Fibroblast of mammary gland (primary cell): ENCODE results near the gene SMS.
A peak's percentile ranks its signal among the peaks of the same experiment; 100 is the strongest.

ENCODE experiments used
- DNase-seq: peaks from one replicate; pipeline ENCODE4 v3.0.0-alpha.2; 2010; ENCODE audit warnings: low read depth
- H3K4me3 ChIP-seq: 2 replicates; pipeline ENCODE4 v1.5.1; 2011; ENCODE audit warnings: low read depth, mild to moderate bottlenecking, low read length, moderate library complexity; ENCODE audit not compliant: control insufficient read depth
- TF ChIP-seq, protein P1 (sequence below): conservative IDR thresholded peaks from 2 replicates; pipeline ENCODE4 v1.5.1; 2011; ENCODE audit warnings: low read depth, low read length, inconsistent platforms; ENCODE audit not compliant: control insufficient read depth, insufficient read depth

SMS gene

DNA sequence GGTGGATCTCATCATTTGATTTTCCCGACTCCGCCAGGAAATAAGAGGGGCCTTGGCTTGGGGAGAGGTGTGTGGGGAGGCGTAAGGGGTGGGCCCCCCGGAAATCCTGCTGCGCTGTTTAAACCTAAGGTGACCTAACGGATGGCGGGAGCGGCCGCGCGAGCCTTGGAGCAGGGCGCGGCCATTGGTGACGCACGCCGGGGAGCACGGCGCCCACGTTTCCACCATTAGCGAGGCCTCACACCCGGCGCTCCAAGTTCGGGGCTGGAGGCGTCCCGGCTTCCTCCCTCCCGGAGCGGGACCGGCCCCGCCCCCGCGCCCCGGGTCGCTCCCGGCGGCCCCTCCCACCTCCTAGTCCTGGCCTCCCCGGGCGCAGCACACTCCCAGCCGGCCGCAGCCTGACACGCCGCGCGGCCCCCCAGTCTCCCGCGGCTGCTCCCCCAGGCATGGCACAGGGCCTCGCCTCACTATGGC is at the start of gene SMS:
SMS (plus strand) TSS at position 354 of the 474 bp plus-strand sequence; CDS start at position 470, 116 bp downstream.
- peak; percentile 74 for DNase-seq
- H3K4me3 ChIP-seq = peak within 1 kb of the TSS; percentile 59
- TF ChIP-seq, protein P1, sequence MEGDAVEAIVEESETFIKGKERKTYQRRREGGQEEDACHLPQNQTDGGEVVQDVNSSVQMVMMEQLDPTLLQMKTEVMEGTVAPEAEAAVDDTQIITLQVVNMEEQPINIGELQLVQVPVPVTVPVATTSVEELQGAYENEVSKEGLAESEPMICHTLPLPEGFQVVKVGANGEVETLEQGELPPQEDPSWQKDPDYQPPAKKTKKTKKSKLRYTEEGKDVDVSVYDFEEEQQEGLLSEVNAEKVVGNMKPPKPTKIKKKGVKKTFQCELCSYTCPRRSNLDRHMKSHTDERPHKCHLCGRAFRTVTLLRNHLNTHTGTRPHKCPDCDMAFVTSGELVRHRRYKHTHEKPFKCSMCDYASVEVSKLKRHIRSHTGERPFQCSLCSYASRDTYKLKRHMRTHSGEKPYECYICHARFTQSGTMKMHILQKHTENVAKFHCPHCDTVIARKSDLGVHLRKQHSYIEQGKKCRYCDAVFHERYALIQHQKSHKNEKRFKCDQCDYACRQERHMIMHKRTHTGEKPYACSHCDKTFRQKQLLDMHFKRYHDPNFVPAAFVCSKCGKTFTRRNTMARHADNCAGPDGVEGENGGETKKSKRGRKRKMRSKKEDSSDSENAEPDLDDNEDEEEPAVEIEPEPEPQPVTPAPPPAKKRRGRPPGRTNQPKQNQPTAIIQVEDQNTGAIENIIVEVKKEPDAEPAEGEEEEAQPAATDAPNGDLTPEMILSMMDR = no peak

GRCh38 chrX:21905313-21905712 is 35.2 kb upstream of the SMS start:
- TF ChIP-seq, protein P1 = no peak
- H3K4me3 ChIP-seq = no peak overlapping the region
- no peak for DNase-seq

GRCh38 chrX:21905953-21906352 is 34.6 kb upstream of the SMS start:
- DNase-seq = no peak
- TF ChIP-seq, protein P1 = no peak
- H3K4me3 ChIP-seq = no peak overlapping the region

GRCh38 chrX:21907260-21907659 is 33.2 kb upstream of the SMS start:
- H3K4me3 ChIP-seq = no peak overlapping the region
- no peak for DNase-seq
- TF ChIP-seq, protein P1 = no peak

- no peak for DNase-seq
- H3K4me3 ChIP-seq = no peak overlapping the region
- TF ChIP-seq, protein P1 = no peak
Measured at GRCh38 chrX:21911481-21911880, 29.0 kb upstream of the SMS start.

GRCh38 chrX:21912220-21912619 is 28.3 kb upstream of the SMS start:
- no peak overlapping the region for H3K4me3 ChIP-seq
- no peak for DNase-seq
- TF ChIP-seq, protein P1 = no peak

DNA sequence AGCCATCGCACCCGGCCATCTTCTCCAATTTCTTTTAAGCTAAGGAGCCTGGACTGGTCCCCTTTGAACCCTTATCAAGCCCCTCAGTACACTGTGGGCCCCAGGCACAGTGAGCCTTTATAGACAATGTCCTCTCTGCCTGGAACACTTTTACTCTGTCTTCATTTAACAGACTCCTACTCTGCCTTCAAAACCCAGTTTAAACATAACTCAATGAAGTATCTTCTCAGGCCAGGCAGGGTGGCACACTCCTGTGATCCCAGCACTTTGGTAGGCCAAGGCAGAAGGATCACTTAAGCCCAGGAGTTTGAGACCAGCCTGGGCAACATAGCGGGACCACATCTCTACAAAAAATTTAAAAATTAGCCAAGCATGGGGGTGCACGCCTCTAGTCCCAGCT is 27.5 kb upstream of the SMS start:
- no peak for DNase-seq
- H3K4me3 ChIP-seq = no peak overlapping the region
- TF ChIP-seq, protein P1 = no peak
